C4-2B (cell line): ENCODE results near the gene METTL26.
A peak's percentile ranks its signal among the peaks of the same experiment; 100 is the strongest.

Experiments
- H3K27ac ChIP-seq: fragments of 450-650 bp; 2 replicates; pipeline ENCODE4 v1.5.1; 2017
- CTCF ChIP-seq: fragments of 450-650 bp; conservative IDR thresholded peaks from 2 replicates; pipeline ENCODE4 v1.5.1; 2017; ENCODE audit warnings: mild to moderate bottlenecking
- ZFX ChIP-seq: fragments of 450-650 bp; IDR thresholded peaks from 2 replicates; pipeline ENCODE4 v1.6.1; 2017

METTL26 gene

GRCh38 chr16:638034-638543 lies 2.0 kb upstream of the METTL26 start:
- H3K27ac ChIP-seq: peak overlapping the region; percentile 98; the same call in 1 of the 2 replicates
- TF ChIP-seq CTCF (no peak), ZFX (no peak)

- TF ChIP-seq ZFX (no peak), CTCF (no peak)
- H3K27ac ChIP-seq: peak overlapping the region; percentile 98
Observed at GRCh38 chr16:637081-638018, 1.2 kb upstream of the METTL26 start.

GRCh38 chr16:635573-636205 lies 416 bp downstream of the METTL26 start:
- peak overlapping the region; percentile 98 for H3K27ac ChIP-seq
- TF ChIP-seq CTCF: no peak
- peak; percentile 89 for TF ChIP-seq ZFX

GRCh38 chr16:634996-635395 lies 1.1 kb downstream of the METTL26 start:
- peak overlapping the region; percentile 98 for H3K27ac ChIP-seq
- TF ChIP-seq ZFX (no peak), CTCF (no peak)

GRCh38 chr16:634051-634670 lies 1.9 kb downstream of the METTL26 start:
- H3K27ac ChIP-seq: no peak overlapping the region
- TF ChIP-seq CTCF (no peak), ZFX (no peak)

- TF ChIP-seq ZFX (no peak), CTCF (no peak)
- no peak overlapping the region for H3K27ac ChIP-seq
Observed at GRCh38 chr16:633336-634050, 2.6 kb downstream of the METTL26 start.
